GM19468 (cell line): ENCODE results near the gene ZNF324.
A peak's percentile ranks its signal among the peaks of the same experiment; 100 is the strongest.
"Not testable (repeated sequence)": the region's sequence is repeated elsewhere in the genome, so short reads cannot be mapped to it uniquely, and the experiment has no call there.

ENCODE experiments used
- ATAC-seq: cut with Tn5 transposase; IDR thresholded peaks from one replicate; pipeline ENCODE4 v1.9.1; 2021; ENCODE audit warnings: mild to moderate bottlenecking, moderate library complexity, moderate number of reproducible peaks; ENCODE audit not compliant: unreplicated experiment; ENCODE audit errors: extremely low read depth

ZNF324 gene

DNA sequence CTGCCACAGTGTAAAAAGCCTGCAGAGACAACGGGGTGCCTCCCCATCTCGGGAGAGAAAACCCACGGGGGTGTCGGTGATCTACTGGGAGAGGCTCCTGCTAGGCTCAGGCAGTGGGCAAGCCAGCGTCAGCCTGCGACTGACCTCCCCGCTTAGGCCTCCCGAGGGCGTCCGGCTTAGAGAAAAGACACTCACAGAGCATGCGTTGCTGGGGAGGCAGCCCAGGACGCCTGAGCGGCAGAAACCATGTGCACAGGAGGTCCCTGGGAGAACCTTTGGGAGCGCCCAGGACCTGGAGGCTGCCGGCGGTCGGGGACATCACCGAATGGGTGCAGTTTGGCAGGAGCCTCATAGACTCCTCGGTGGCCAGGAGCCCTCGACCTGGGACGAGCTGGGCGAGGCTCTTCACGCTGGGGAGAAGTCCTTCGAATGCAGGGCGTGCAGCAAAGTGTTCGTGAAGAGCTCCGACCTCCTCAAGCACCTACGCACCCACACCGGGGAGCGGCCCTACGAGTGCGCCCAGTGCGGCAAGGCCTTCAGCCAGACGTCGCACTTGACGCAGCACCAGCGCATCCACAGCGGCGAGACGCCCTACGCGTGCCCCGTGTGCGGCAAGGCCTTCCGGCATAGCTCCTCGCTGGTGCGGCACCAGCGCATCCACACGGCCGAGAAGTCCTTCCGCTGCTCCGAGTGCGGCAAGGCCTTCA lies 4.1 kb downstream of the ZNF324 start:
- not testable (repeated sequence) for ATAC-seq

DNA sequence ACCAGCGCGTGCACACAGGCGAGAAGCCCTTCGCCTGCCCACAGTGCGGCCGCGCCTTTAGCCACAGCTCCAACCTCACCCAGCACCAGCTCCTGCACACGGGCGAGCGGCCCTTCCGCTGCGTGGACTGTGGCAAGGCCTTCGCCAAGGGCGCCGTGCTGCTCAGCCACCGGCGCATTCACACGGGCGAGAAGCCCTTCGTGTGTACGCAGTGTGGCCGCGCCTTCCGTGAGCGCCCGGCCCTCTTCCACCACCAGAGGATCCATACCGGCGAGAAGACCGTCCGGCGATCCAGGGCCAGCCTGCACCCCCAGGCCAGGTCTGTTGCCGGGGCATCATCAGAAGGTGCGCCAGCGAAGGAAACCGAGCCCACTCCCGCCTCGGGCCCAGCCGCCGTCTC lies 4.9 kb downstream of the ZNF324 start:
- ATAC-seq = no peak

DNA sequence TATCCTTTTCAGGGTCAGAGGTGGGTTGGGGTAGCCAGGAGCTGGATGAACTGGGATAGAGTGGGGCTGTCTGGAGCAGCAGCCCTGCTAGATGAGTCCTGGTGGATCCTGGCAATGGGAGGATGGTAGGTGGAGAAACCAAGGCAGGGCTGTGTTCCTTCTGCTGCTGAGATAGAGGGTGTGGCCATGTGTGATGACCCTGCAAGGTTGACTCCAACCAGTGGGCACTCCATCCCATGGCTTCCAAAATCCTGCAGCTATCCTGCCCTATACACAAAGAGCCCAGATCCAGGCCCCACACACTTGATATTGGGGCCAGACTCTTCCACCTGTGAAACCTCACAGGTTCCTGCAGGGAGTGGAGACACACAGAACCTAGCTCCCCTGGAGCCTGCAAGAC lies 6.9 kb downstream of the ZNF324 start:
- ATAC-seq = no peak

DNA sequence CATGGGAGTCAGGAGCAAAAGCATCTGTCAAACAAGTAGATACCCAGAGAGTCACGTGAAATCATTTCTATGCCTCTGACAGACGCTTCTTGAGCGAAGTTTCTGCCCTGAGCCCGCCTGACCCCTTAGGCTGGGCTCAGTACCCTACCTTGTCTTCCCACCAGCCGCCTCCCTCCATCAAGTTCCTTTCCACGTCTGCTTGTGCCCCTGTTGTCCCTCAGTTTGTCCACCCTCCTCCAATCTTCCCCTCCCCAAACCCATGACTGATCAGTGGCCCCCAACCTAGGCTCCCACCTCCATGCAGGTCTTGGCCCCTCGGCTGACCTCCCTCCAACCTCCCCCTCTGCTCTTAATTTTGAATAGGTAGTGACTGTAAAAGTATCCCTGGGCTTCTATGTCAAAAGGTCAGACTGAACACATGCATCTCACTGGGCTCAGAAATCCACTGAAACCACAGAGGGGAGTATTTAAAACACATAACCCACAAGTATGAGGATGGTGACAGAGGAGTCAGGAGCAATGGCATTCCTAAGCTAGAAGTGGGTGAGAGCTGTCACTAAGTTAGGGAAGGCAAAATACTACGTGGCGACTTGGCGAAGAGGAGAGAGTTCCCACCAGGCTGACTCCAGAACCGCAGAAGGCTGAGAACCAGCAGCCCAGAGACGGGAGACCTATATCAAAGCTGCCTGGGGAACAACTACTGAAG lies 7.6 kb downstream of the ZNF324 start:
- no peak for ATAC-seq

DNA sequence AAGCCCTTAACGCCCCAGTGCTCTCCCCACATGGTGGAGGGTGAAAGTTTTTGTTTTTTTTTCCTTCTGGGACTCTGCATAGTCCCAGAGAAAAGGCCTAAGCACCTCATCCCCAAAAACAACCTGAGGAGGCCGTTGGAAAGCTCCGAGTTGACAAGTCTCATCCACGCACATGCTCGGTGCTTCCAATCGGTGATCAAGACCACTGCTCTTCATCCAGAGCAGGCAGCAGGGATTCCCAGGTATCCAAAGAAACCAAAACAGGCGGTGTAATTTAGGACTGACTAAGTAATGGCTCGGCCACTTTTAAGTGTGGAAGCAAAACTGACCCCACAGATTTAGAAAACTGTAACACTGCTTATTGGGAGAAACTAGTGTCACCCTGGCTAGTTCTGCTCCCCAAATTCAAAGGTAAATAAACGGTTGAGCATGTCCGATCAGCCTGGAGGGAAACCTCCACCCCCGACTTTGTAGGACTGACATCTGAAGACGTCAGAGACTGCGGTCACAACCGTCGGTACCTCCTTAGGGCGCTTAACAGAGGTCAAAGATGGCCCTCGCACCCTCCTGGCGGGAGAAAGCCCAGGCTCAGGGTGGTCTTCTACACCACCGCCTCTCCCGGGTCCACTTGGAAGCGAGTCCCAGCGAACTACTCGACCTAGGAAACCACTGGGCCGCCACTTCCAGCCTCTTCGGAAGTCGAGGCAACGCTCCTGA lies 8.3 kb downstream of the ZNF324 start:
- ATAC-seq = no peak

DNA sequence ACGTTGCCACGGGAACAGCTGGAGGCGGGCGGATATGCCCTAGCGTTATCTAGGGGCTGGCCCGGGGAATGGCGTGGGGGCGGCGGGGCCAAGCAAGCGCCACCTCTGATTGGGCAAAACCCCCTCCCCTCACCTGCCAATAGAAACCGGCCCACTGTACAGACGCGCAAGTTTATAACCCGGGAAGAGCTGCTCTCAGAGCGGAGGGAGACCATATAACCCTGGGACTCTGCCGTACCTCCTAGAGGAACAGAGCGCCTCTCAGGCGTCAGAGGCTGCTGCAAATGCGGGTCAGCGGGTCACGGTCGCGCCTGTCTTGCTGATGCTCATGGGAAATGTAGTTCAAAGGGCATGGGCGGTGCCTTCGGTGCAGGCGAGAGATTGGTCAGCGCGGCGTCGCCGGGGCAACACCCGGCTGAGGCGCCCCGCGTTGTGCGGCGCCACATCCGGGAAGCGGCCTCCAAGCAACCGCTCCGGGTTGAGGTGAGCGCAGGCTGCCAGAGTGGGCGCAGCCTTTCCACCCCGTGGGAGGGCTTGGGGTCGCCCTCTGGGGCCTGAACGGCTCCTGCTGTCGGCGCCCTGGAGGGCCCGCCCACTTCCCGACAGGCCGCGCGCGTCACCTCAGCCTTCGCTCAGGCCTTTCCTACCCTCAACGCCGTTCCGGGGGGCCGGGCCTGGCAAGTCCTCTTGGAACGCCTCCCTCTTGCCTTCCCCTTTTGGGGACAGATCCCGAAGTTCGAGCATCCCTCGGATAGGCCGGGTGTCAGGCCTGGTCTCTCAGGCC lies 9.0 kb downstream of the ZNF324 start, which contains the start of gene ZNF446:
Gene ZNF446 (plus strand): TSS at position 639 of the 784 bp plus-strand sequence. CDS start 867 bp downstream, outside the sequence.
- peak; percentile 85 for ATAC-seq

DNA sequence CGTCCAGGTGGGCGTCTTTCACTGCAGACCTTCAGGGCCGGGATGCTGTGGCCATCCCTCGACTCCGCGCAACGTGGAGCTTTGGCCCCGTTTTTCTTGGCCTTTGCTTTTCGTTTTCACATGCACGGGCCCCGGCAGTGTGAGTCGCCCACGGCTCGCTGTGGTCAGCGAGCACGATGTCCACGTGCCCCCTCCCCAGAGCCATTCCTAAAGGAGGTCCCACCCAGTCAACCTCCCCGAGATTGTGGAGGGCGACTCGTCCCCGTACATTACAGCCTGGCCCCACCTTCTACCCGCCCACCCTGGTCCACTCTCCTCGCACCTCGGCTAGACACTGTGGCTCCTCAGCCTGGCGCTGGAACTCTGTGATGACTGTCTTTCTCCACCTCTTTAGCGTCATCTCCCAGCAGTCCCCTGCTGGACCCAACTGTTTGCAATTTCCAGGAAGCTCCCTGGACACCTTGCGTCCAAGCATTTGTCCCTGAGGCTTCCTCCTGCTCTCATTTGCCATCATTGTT lies 9.7 kb downstream of the ZNF324 start:
- no peak for ATAC-seq

DNA sequence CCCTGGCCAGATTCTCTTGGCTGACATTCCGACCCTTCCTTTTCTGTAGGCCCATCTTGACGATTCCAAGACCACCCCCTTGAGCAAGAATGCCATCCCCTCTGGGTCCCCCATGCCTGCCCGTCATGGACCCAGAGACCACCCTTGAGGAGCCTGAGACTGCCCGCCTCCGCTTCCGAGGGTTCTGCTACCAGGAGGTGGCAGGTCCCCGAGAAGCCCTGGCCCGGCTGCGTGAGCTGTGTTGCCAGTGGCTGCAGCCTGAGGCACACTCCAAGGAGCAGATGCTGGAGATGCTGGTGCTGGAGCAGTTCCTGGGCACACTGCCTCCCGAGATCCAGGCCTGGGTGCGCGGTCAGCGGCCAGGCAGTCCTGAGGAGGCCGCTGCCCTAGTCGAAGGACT lies 10.2 kb downstream of the ZNF324 start:
- no peak for ATAC-seq

DNA sequence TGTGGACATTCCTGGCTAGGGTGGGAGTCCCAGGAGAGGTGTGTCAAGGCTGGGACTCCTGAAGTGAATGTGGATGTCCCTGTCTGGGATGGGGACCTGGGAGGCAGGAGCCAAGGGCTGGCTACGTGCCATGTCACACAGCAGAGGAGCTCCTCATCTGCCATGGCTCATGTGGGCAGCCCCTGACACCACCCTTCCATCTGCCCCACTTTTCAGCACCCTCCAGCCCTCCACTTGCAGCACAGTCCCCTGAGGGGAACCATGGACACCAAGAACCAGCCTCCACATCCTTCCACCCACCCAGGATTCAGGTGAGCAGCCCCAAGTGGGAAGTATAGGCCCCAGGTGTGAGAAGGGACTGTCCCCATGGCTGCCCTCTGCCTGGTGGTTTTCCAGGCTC lies 11.0 kb downstream of the ZNF324 start:
- ATAC-seq = no peak

DNA sequence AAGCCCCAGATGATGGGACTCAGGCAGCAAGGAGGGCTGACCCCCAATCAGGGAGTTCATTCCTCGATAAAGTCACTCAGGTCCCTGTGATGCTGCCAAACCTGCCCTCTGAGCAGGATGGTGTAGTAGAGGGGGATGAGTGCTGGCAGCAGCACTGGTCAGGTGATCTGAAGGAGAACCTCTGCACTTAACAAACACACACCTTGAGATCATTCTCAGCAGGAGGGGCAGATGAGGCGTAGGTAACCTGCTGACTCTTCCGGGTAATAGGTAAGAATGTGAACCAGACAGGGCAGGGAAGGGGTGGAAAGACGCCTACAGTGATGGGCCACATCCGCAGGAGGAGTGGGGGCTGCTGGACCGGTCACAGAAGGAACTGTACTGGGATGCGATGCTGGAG lies 12.4 kb downstream of the ZNF324 start:
- ATAC-seq = no peak

DNA sequence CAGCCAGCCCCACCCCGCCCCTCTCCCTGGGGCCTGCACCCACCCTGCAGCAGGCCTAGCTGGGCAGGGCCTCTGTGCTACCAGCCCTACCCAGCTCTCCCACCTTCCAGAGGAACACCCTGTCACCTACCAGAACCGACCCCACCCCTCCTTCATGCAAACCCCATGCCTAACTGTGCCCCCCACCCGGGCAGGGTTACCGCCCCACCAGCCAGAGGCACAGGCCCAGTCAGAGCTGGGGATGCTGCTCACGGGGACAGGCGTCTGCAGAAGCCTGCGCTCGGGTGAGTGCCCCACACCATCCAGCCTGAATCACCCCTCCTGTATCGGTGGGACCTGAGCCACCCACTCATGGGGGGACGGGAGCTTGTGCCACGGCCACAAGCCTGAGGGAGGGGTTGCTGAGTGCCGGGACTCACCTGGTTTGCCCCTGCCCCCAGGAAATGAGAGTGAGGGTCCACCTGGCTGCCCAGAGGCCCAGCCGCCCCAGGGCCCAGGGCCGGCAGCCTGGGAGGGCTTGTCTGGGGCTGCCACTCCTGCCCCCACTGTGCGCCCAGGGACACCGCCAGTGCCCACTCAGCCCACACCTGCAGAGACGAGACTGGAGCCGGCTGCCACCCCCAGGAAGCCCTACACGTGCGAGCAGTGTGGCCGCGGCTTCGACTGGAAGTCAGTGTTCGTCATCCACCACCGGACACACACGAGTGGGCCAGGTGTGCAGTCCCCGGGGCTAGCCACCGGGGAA lies 13.0 kb downstream of the ZNF324 start:
- ATAC-seq = no peak

DNA sequence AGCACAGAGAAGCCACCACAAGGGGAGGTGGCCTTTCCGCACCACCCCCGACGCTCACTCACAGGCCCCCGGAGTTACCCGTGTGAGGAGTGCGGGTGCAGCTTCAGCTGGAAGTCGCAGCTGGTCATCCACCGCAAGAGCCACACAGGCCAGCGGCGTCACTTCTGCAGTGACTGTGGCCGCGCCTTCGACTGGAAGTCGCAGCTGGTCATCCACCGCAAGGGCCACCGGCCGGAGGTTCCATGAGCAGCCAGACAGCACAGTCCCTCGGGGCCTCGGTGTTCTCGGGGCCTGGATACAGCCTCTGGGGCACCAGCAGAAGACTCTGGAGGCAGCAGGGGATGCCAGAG lies 13.6 kb downstream of the ZNF324 start:
- ATAC-seq = no peak

DNA sequence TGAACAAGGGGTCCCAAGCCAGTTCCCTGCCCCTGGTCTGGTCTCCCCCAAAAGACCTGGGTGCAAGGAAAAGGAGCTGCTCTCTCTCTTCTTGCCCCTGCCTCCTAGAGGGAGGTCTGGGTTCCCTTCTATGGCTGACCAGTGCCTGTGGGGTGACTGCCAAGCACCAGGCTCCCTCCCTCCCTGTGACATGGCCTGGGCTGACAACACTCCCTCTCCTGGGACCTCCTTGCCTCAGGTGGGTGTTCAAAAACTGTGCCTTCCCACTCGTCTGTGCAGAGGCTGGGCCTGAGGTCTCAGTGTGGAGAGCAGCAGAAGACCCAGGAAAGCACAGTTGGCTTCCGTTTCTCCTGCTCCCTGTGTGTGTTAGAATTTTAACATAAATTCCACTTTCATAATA lies 14.0 kb downstream of the ZNF324 start:
- ATAC-seq = no peak

DNA sequence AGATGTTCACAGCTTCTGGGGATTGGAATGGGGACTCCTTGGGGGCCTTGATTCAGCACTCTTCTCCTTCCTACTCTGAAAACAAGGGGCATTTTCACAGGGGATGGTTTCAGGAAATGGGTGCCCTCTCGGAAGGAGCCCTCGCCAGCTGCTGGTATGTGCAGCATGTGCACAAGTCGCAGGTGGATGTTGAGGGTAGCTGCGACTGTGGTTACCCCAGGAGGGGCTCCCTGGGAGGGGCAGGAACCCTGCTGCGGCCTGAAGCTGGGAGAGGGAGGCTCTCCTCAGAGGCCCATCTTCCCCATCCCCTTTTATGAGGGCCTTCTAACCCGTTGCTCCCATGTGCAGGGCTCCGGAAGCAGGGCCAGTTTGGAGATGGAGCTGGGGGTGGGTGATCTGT lies 15.5 kb downstream of the ZNF324 start:
- ATAC-seq = no peak

DNA sequence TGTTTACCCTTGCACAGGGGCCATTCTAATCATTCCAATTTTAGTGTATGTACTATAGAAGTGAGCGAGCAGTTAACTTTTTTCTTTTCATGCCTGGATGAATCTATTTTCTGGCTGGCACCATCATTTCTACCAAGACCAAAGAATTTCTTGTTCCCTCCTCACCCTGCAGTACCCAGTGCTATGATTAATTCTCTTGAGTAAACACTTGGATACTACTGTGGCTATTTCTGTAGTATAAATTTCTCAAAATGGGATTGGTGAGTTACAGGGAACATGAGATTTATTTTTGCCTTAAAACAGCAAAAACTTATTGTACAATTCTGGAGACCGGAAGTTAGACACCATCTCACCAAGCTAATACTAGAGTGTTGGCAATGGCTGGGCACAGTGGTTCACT lies 16.9 kb downstream of the ZNF324 start:
- no peak for ATAC-seq

DNA sequence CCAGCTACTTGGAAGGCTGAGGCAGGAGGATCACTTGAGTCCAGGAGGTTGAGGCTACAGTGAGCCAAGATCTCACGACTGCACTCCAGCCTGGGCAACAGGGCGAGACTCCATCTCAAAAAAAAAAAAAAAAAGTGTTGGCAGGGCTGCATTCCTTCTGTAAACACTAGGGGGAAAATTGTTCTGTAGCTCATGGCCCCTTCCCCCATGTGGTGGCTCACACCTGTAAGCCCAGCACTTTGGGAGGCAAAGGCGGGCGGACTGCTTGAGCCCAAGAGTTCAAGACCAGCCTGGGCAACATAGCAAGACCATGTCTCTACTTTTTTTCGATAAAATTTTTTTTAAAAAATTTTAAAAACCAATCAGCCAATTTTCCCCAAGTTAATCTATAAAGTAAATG lies 17.5 kb downstream of the ZNF324 start:
- ATAC-seq = not testable (repeated sequence)

DNA sequence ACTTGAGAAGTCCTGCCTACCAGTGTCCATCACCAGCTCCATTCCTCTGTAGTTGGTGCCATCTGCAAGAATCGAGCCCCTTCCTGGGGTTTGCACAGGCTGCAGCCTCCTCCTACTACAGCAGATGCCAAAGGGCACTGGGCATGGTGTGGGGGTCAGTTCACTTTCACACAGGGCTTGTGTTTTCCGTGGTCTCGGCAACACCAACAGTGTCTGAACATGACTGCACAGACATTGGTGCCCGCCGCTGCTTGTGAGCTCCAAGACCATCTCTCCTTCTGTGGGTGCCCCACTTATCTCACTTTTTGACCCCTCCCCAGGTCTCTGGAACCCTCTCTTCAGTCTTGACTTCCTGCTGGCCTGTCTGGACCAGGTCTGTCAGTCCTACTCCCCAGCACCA lies 24.5 kb downstream of the ZNF324 start:
- no peak for ATAC-seq

DNA sequence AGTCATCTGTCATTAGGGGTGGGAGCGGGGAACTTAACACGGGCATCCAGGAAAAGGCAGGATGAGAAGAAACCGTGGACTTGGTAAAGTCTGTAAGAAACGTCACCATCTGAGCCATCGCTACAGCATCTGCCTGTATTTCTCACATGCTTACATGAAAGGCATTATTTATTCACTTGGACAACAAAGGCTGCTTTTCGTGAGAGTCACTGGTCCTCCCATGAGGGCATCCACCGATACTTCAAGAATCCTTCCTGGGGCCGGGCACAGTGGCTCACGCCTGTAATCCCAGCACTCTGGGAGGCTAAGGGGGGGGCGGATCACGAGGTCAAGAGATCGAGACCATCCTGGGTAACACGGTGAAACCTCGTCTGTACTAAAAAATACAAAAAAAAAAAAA lies 25.4 kb downstream of the ZNF324 start:
- ATAC-seq = no peak

DNA sequence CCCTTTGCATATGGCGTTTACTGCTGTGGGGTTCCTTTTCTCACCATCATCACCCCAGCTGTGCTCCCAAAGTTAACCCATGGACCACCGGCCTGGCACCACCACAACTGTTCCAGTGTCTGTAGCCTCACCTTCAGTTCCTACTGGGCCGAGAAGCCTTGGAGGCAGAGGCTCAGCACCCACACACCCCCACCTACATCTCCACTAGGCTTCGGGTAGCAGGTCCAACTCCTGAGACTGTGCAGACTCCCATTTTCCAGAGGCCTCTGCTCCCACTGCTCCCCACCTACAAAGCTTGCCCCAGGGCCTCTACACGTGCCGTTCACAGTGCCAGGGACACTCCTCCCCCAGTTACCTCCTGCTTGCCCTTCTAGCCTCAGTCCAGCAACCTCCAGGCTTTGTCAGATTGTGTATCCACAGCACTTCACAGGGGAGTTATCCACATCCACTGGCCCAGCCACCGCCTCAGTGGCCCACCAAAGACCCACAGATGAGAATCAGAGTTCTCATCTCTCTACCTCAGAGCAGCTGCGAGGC lies 30.8 kb downstream of the ZNF324 start:
- ATAC-seq = no peak
